Measurements from ENCODE around the gene NPC1L1.

Gene NPC1L1

GRCh38 chr7:44465490-44465889 is 75.6 kb downstream of the NPC1L1 start:
- DNase-seq, result no peak
- H3K9me3 Mint-ChIP-seq, result no peaks in the 10 kb centered on the region
- TF ChIP-seq, protein P1, sequence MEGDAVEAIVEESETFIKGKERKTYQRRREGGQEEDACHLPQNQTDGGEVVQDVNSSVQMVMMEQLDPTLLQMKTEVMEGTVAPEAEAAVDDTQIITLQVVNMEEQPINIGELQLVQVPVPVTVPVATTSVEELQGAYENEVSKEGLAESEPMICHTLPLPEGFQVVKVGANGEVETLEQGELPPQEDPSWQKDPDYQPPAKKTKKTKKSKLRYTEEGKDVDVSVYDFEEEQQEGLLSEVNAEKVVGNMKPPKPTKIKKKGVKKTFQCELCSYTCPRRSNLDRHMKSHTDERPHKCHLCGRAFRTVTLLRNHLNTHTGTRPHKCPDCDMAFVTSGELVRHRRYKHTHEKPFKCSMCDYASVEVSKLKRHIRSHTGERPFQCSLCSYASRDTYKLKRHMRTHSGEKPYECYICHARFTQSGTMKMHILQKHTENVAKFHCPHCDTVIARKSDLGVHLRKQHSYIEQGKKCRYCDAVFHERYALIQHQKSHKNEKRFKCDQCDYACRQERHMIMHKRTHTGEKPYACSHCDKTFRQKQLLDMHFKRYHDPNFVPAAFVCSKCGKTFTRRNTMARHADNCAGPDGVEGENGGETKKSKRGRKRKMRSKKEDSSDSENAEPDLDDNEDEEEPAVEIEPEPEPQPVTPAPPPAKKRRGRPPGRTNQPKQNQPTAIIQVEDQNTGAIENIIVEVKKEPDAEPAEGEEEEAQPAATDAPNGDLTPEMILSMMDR (IDR thresholded peaks at IDR 0.05), result no peak
- H3K4me3 Mint-ChIP-seq, result no peak overlapping the region
- H3K36me3 Mint-ChIP-seq (ENCODE audit: low read depth), result peaks cover 57% of the 10 kb centered on the region
- H3K27ac Mint-ChIP-seq, result peak overlapping the region; percentile 64
- H3K27me3 Mint-ChIP-seq (ENCODE audit: low read depth, poor library complexity), result no peaks in the 10 kb centered on the region
- peaks cover 19% of the 10 kb centered on the region for H3K4me1 Mint-ChIP-seq

DNA sequence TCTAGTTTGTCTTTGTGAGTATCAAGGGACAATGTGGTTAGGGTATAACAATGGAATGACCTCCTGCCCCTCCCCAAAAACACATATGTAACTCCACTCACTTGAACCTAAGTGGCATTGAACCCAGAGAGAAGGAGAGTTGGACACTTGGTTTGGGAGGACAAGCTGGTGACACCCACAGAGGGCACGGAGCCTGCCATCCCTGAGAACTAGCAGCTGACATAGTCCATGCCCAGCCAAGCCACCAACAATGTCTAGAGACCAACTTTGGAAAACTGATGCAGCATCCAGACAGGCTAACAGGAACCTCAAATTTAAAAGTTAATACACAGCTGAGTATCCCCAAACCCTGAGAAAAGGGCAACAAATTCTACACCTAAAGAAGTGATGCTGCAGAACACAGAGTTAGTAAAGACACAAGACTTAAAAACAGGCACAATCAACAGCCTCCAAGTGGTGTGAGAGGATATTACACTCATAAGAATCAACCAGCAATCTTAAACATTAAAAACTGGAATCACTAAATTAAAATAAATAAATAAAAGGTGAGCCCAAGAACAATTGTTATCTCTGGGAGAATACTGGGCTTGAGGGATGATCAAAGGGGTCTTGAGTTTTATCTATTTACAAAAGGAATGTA is 77.8 kb downstream of the NPC1L1 start:
- H3K9me3 Mint-ChIP-seq, result no peaks in the 10 kb centered on the region
- H3K4me1 Mint-ChIP-seq, result peaks cover 19% of the 10 kb centered on the region
- no peak for DNase-seq
- H3K27me3 Mint-ChIP-seq (ENCODE audit: low read depth, poor library complexity), result no peaks in the 10 kb centered on the region
- H3K27ac Mint-ChIP-seq, result no peak overlapping the region
- TF ChIP-seq, protein P1 (IDR thresholded peaks at IDR 0.05), result peak; percentile 25
- H3K4me3 Mint-ChIP-seq, result no peak overlapping the region
- peaks cover 54% of the 10 kb centered on the region for H3K36me3 Mint-ChIP-seq (ENCODE audit: low read depth)

Measured in nephron progenitor cell (in vitro differentiated cells).